ENCODE results near the gene TRPV3.

DNA sequence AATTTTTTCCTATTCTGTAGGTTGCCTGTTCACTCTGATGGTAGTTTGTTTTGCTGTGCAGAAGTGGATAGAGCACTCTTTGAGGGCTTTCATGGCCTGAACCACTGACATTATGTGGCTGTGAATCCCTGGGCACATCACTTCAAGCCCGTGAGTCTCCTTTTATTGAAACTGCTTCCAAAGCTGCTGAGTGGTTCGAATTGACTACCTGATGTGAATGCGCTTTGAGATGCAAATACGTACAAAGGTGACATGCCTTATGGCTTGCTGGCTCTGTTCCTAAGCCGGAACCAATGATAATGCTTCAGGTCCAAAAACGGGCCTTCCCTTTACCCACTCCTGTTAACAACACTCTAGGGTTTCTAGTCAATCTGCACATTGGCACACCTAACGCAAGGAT lies 47.5 kb downstream of the TRPV3 start:
- TF ChIP-seq CTCF (IDR thresholded peaks at IDR 0.05) (no peak), EZH2 (IDR thresholded peaks at IDR 0.05; ENCODE audit: borderline replicate concordance, insufficient read depth, low read depth, low read length, poor library complexity, severe bottlenecking) (no peak)
